HEK293 (cell line): ENCODE measurements around the gene BET1L.

Source experiments
- CTCF ChIP-seq: fragments of 450-650 bp; formaldehyde crosslinking; IDR thresholded peaks from 2 replicates; pipeline ENCODE4 v1.5.1; 2016; ENCODE audit warnings: missing biosample characterization, missing genetic modification characterization
- IKZF3 ChIP-seq: fragments of 450-650 bp; IDR thresholded peaks from 2 replicates; pipeline ENCODE4 v1.5.0; 2018; ENCODE audit warnings: missing biosample characterization, mild to moderate bottlenecking, missing genetic modification characterization, moderate library complexity
- YY1 ChIP-seq: fragments of 450-650 bp; formaldehyde crosslinking; IDR thresholded peaks from 2 replicates; pipeline ENCODE4 v1.5.1; 2018; ENCODE audit warnings: missing biosample characterization, missing genetic modification characterization
- ZNF140 ChIP-seq: fragments of 450-650 bp; formaldehyde crosslinking; IDR thresholded peaks from 2 replicates; pipeline ENCODE4 v1.5.1; 2016; ENCODE audit warnings: missing biosample characterization, missing genetic modification characterization
- ZNF416 ChIP-seq: fragments of 450-650 bp; formaldehyde crosslinking; IDR thresholded peaks from 2 replicates; pipeline ENCODE4 v1.5.1; 2016; ENCODE audit warnings: missing biosample characterization, missing genetic modification characterization
- ZNF423 ChIP-seq: fragments of 450-650 bp; formaldehyde crosslinking; IDR thresholded peaks from 2 replicates; pipeline ENCODE4 v1.5.1; 2016; ENCODE audit warnings: missing biosample characterization, missing genetic modification characterization
- ZNF777 ChIP-seq: fragments of 450-650 bp; formaldehyde crosslinking; IDR thresholded peaks from 2 replicates; pipeline ENCODE4 v1.5.1; 2017; ENCODE audit warnings: missing biosample characterization, missing genetic modification characterization, borderline replicate concordance
- ZNF792 ChIP-seq: fragments of 450-650 bp; formaldehyde crosslinking; IDR thresholded peaks from 2 replicates; pipeline ENCODE4 v1.5.1; 2016; ENCODE audit warnings: missing biosample characterization, missing genetic modification characterization
- ZSCAN5A ChIP-seq: fragments of 450-650 bp; formaldehyde crosslinking; IDR thresholded peaks from 2 replicates; pipeline ENCODE4 v1.5.1; 2016; ENCODE audit warnings: missing biosample characterization, missing genetic modification characterization

GRCh38 chr11:235609-235996 lies 28.4 kb upstream of the BET1L start:
- TF ChIP-seq ZNF792 (tag by site-specific recombination) (no peak), ZSCAN5A (tag by site-specific recombination) (no peak), ZNF416 (tag by site-specific recombination) (no peak), CTCF (tag by site-specific recombination) (no peak), YY1 (tag by site-specific recombination) (no peak), ZNF423 (no peak), IKZF3 (no peak), ZNF140 (no peak), ZNF777 (tag by site-specific recombination) (no peak)
